ENCODE data around the gene EDIL3.
A peak's percentile ranks its signal among the peaks of the same experiment; 100 is the strongest.

EDIL3 gene

GRCh38 chr5:84118551-84118950 is 266.1 kb downstream of the EDIL3 start:
- TF ChIP-seq, protein P1, sequence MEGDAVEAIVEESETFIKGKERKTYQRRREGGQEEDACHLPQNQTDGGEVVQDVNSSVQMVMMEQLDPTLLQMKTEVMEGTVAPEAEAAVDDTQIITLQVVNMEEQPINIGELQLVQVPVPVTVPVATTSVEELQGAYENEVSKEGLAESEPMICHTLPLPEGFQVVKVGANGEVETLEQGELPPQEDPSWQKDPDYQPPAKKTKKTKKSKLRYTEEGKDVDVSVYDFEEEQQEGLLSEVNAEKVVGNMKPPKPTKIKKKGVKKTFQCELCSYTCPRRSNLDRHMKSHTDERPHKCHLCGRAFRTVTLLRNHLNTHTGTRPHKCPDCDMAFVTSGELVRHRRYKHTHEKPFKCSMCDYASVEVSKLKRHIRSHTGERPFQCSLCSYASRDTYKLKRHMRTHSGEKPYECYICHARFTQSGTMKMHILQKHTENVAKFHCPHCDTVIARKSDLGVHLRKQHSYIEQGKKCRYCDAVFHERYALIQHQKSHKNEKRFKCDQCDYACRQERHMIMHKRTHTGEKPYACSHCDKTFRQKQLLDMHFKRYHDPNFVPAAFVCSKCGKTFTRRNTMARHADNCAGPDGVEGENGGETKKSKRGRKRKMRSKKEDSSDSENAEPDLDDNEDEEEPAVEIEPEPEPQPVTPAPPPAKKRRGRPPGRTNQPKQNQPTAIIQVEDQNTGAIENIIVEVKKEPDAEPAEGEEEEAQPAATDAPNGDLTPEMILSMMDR (IDR thresholded peaks at IDR 0.05; ENCODE audit: insufficient read depth, missing control alignments) = no peak
- DNase-seq (ENCODE audit: insufficient read length, low spot score) = no peak
- FAIRE-seq = no peak

DNA sequence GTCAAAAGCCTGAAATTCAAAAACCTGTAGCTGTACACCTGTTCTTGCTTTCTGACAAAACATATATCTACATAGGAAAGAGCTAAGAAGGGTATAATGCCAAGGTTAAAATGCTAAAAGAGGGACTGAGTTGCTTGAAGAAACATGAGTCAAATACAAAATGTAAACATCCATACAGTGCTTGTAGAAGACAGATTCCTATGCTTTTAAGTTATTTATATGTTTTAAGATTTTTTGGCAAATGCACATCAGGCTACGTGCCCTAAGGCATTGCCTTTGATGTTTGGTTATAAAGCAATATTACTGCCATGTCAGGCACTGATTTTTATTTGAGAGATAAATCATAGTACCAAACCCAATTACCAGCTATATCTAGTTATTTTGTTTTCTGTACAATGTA is 269.0 kb downstream of the EDIL3 start:
- FAIRE-seq (peak; percentile 53), DNase-seq (ENCODE audit: insufficient read length, low spot score) (no peak)
- TF ChIP-seq, protein P1 (IDR thresholded peaks at IDR 0.05; ENCODE audit: insufficient read depth, missing control alignments) = no peak

- TF ChIP-seq, protein P1 (IDR thresholded peaks at IDR 0.05; ENCODE audit: insufficient read depth, missing control alignments) = no peak
- FAIRE-seq (no peak), DNase-seq (ENCODE audit: insufficient read length, low spot score) (no peak)
These were observed 271.2 kb downstream of the EDIL3 start for GRCh38 chr5:84113246-84114105.

DNA sequence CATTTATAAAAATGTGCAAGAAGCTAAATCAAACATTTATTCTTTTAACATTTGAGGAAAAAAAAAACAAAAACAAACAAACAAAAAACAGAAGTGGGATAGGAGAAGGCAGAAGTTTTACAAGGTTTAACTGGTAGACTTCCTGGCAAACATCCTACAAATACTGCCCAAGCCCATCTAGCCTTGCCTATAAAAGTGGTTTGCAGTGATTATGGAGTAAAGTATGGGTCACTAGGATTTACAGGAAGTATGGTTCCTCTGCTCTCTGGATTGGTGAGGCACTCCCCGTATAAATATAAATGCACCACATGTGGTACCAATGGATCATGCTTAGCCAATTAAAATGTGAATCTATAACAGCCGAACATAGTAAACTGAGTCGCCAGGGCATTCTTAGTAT is 291.9 kb downstream of the EDIL3 start:
- no peak for DNase-seq (ENCODE audit: insufficient read length, low spot score)
- no peak for FAIRE-seq
- TF ChIP-seq, protein P1 (IDR thresholded peaks at IDR 0.05; ENCODE audit: insufficient read depth, missing control alignments) = no peak

GRCh38 chr5:84091127-84091799 is 293.4 kb downstream of the EDIL3 start:
- DNase-seq (ENCODE audit: insufficient read length, low spot score) (no peak), FAIRE-seq (no peak)
- TF ChIP-seq, protein P1 (IDR thresholded peaks at IDR 0.05; ENCODE audit: insufficient read depth, missing control alignments) = no peak

GRCh38 chr5:84088996-84089395 is 295.7 kb downstream of the EDIL3 start:
- FAIRE-seq (peak; percentile 67), DNase-seq (ENCODE audit: insufficient read length, low spot score) (no peak)
- TF ChIP-seq, protein P1 (IDR thresholded peaks at IDR 0.05; ENCODE audit: insufficient read depth, missing control alignments) = peak; percentile 39

GRCh38 chr5:84086511-84086910 is 298.2 kb downstream of the EDIL3 start:
- FAIRE-seq (no peak), DNase-seq (ENCODE audit: insufficient read length, low spot score) (no peak)
- TF ChIP-seq, protein P1 (IDR thresholded peaks at IDR 0.05; ENCODE audit: insufficient read depth, missing control alignments) = no peak

Data from D721Med (cell line).